ENCODE data around the gene DAW1.

DAW1 gene

DNA sequence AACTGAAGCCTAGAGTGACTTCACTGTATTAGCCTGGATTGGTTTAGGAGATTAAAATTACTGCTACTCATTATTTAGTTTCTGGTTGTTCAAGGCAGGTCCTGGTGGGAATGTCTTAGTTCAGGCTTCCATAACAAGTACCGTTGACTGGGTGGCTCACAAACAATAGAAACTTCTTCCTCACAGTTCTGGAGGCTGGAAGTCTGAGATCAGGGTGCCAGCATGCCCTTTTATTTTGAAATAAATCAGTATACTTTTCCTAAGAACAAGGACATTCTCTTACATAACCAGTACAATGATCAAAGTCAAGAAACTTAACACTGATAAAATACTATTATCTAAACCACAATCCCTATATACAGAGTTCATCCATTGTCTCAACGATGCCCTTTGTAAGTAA is 4.0 kb upstream of the DAW1 start:
- no peaks in the 10 kb centered on the region for H3K36me3 Mint-ChIP-seq (ENCODE audit: insufficient read depth)
- H3K27me3 Mint-ChIP-seq: peaks cover 8 to 11% of the 10 kb centered on the region in 2 donors
- no peak overlapping the region for H3K27ac Mint-ChIP-seq
- ATAC-seq (replicated peaks) (no peak), DNase-seq (no peak)
- no peaks in the 10 kb centered on the region for H3K4me1 Mint-ChIP-seq (ENCODE audit: low read depth in 2 of 2)
- H3K9me3 Mint-ChIP-seq: no peaks in the 10 kb centered on the region
- H3K4me3 Mint-ChIP-seq: no peak overlapping the region

DNA sequence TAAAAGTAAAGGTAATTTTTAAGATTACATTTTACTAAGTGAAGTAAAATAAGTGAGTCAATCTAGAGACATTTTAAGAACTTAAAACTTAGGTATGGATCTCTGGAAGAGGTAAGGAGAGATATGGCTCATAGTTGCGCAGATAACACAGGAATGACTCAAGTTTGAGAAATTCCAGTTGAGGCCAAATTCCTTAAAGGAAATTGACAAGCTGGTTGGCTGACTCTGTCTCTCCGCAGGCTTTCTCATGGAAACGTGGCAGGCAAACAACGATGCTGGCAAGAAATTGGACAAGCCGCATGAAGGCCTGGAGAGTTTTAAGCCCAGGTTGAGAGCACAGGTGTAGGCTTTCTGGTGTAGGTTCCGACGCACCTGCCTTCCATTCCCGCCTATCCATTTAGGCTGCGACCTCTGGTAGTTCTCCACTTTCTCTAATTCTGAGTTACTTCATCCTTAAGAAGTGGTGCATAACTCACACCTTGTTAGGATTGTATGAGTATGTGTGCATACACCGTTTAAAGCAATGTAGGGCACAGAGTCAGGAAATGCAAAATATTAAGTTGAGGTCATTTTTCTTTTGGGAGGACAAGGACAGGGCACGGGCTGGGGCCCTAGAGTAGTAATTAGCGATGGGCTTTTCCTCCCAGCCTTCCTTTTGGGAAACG is 589 bp upstream of the DAW1 start:
- Mint-ChIP-seq H3K27ac (peak overlapping the region in 1 of 2 donors; percentile 21), H3K4me3 (no peak overlapping the region), H3K36me3 (ENCODE audit: insufficient read depth) (no peaks in the 10 kb centered on the region), H3K9me3 (no peaks in the 10 kb centered on the region), H3K27me3 (peaks cover 27 to 32% of the 10 kb centered on the region in 2 donors), H3K4me1 (ENCODE audit: low read depth in 2 of 2) (no peaks in the 10 kb centered on the region)
- ATAC-seq (replicated peaks) (peak; percentile 26), DNase-seq (no peak)

DNA sequence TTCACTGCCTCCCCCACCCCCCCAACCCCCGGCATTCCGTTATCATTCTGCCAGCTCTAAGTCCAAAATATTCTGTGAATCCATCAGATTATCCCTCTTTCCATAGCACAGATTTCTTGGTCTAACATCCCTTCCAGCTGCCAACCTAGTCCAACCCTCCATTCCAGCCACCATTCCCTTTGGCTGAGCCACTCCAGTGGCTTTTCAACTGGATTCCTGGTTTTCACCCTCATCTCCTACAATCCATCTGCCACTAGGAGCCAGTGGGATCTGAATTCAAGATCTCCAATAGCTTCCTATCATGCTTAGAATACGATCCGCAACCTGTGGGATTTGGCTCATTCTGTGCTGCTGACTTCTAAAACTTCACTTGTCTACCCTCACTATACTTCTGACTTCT is 1.2 kb downstream of the DAW1 start:
- Mint-ChIP-seq H3K4me1 (ENCODE audit: low read depth in 2 of 2) (no peaks in the 10 kb centered on the region), H3K4me3 (peak overlapping the region in 1 of 2 donors; percentile 4), H3K27me3 (peaks cover 25 to 27% of the 10 kb centered on the region in 2 donors), H3K27ac (no peak overlapping the region), H3K36me3 (ENCODE audit: insufficient read depth) (no peaks in the 10 kb centered on the region), H3K9me3 (no peaks in the 10 kb centered on the region)
- DNase-seq (no peak), ATAC-seq (replicated peaks) (no peak)

DNA sequence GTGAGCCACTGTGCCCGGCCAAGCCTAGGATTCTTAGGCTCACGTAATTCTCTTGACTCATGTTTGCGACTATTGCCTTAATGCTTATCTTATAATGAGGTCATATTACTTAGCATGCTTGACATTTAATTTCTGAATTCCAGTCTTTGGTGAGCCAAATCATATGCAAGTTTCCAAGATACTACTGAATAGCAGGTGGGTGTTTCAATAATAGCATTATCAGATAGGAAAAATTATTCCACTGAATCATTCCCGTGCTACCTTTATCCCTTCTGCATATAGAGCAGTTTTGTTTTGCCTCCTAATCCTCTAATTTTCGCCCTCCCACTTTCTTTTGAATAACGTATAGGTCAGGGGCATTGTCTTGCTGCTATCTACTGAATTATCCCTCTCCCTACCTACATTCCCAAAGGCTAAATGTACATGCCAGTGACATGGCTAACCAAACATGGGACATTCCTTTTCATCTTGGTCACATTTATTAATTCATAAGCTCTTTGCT is 4.9 kb downstream of the DAW1 start:
- H3K9me3 Mint-ChIP-seq: no peaks in the 10 kb centered on the region
- no peak overlapping the region for H3K4me3 Mint-ChIP-seq
- DNase-seq: no peak
- no peak overlapping the region for H3K27ac Mint-ChIP-seq
- H3K27me3 Mint-ChIP-seq: peaks cover 21 to 25% of the 10 kb centered on the region in 2 donors
- H3K36me3 Mint-ChIP-seq (ENCODE audit: insufficient read depth): no peaks in the 10 kb centered on the region
- H3K4me1 Mint-ChIP-seq (ENCODE audit: low read depth in 2 of 2): no peaks in the 10 kb centered on the region
- ATAC-seq (replicated peaks): no peak

DNA sequence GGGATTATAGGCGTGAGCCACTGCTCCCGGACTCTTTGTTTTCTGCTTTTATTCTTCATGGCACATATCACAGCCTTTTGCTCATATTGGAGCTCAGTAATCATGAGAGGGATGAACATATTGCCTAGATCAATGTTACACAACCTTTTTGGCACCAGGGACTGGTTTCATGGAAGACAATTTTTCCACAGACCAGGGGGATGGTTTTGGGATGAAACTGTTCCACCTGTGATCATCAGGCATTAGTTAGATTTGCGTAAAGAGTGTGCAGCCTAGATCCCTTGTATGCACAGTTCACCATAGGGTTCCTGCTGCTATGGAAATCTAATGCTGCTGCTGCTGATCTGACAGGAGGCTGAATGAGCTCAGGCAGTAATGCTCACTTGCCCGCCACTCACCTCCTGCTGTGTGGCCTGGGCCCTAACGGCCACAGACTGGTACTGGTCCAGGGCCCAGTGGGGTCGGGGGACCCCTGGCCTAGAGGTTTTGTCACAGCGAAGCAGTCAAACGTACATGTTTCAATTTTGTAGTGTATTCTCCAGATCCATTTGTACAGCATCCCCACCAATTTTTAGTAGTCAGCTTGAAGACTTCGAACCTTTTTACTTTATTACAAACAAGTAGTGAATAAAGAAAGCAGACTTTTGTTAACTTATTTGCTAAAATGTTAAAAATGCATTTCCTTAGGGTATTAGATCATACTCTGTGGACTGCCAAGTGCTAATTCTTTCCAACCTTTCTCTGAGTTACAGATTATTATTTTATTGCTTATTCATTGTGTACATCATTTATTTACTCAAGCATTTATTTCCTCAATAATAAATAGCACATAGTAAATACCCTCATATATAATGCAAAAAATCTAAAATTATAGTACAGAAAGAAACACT is 6.2 kb downstream of the DAW1 start:
- Mint-ChIP-seq H3K4me1 (ENCODE audit: low read depth in 2 of 2) (no peaks in the 10 kb centered on the region), H3K27me3 (peaks cover 19 to 22% of the 10 kb centered on the region in 2 donors), H3K27ac (no peak overlapping the region), H3K36me3 (ENCODE audit: insufficient read depth) (no peaks in the 10 kb centered on the region), H3K9me3 (no peaks in the 10 kb centered on the region), H3K4me3 (no peak overlapping the region)
- ATAC-seq (replicated peaks): no peak
- DNase-seq: no peak

DNA sequence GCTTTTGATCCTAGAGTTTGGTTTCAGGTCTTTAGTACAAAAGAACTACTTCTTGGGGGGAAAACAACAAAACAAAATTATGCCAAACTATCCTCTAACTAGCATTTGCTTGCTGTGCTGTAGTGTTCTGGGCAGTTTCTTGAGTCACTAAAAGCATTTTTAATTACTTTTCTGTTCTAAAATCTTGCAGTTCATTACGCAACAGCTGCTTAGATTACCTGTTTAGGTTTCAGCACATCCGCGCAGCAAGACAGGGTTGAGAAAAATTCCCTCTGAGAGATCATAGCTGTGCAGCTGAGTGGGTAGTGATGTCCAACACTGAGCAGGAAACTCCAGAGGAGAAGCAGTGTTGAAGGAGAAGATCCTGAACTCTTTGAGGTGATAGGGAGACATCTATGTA is 9.0 kb downstream of the DAW1 start:
- Mint-ChIP-seq H3K27me3 (peaks cover 1 to 3% of the 10 kb centered on the region in 2 donors), H3K27ac (no peak overlapping the region), H3K36me3 (ENCODE audit: insufficient read depth) (no peaks in the 10 kb centered on the region), H3K9me3 (no peaks in the 10 kb centered on the region), H3K4me1 (ENCODE audit: low read depth in 2 of 2) (peaks cover 0 to 4% of the 10 kb centered on the region in 2 donors), H3K4me3 (no peak overlapping the region)
- no peak for ATAC-seq (replicated peaks)
- DNase-seq: no peak

DNA sequence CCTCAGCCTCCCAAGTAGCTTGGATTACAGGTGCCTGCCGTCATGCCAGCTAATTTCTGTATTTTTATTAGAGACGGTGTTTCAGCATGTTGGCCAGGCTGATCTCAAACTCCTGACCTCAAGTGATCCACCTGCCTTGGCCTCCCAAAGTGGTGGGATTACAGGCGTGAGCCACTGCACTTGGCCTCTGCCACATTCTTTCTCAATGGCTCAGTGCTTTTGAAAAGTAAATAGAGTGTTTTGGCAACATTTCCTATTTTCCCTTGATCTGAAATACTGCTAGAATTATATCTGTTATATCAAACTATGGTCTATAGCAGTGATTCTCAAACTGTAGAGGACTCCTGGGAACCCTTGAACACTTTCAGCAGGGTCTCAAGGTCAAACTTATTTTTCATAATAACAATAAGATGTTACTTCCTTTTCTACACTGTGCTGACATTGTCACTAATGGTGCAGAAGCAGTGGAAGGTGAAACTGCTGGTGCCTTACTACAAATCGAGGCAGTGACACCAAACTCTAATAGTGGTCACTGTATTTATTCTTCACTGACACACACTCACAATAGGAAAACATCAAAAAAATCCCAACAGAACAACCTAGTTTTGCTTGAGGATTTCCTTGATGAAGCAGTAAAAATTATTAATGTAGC is 10.6 kb downstream of the DAW1 start:
- DNase-seq (no peak), ATAC-seq (replicated peaks) (no peak)
- Mint-ChIP-seq H3K27me3 (no peaks in the 10 kb centered on the region), H3K4me1 (ENCODE audit: low read depth in 2 of 2) (peaks cover 0 to 4% of the 10 kb centered on the region in 2 donors), H3K9me3 (no peaks in the 10 kb centered on the region), H3K4me3 (no peak overlapping the region), H3K27ac (no peak overlapping the region), H3K36me3 (ENCODE audit: insufficient read depth) (no peaks in the 10 kb centered on the region)

DNA sequence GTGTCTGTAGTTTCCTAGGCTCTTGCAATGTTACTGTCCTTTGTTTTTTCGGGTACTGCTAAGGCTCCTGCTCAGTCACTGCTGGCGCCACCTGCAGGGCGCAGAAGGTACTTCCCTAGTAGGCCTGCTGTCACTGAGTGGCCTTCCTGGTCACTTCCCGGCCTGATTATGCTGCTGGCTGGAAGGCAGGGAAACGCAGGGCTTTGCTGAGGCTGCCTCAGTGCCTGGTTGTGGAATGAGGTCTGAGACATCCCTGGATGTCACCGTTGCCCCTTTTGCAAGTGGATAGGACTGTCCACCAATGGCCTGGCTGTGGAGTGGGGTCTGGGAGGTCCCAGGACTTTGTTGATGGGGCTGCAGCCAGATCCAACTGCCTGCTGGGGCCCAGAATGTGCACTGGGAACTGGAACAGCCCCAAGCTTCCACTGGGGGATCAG is 13.1 kb downstream of the DAW1 start:
- Mint-ChIP-seq H3K4me1 (ENCODE audit: low read depth in 2 of 2) (peaks cover 0 to 4% of the 10 kb centered on the region in 2 donors), H3K9me3 (no peaks in the 10 kb centered on the region), H3K36me3 (ENCODE audit: insufficient read depth) (no peaks in the 10 kb centered on the region), H3K4me3 (no peak overlapping the region), H3K27me3 (no peaks in the 10 kb centered on the region), H3K27ac (no peak overlapping the region)
- peak; percentile 80 for ATAC-seq (replicated peaks)
- peak; percentile 29 to 46 (median 46) for DNase-seq

DNA sequence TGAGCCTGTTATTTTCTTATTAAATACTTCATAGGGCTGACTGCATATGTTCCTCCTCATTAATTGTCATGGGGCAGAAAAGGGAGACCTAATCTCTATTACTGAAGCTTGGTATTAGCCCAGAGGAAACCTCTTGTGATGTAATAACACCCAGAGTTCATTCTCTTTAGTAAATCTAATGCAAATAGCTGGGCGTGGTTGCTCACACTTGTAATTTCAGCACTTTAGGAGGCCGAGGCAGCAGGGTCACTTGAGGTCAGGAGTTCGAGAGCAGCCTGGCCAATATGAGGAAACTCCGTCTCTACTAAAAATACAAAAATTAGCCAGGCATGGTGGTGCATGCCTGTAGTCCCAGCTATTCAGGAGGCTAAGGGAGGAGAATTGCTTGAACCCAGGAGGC is 14.7 kb downstream of the DAW1 start:
- DNase-seq (no peak), ATAC-seq (replicated peaks) (no peak)
- H3K27ac Mint-ChIP-seq: no peak overlapping the region
- no peak overlapping the region for H3K4me3 Mint-ChIP-seq
- no peaks in the 10 kb centered on the region for H3K9me3 Mint-ChIP-seq
- H3K27me3 Mint-ChIP-seq: no peaks in the 10 kb centered on the region
- peaks cover 0 to 4% of the 10 kb centered on the region in 2 donors for H3K4me1 Mint-ChIP-seq (ENCODE audit: low read depth in 2 of 2)
- H3K36me3 Mint-ChIP-seq (ENCODE audit: insufficient read depth): no peaks in the 10 kb centered on the region

DNA sequence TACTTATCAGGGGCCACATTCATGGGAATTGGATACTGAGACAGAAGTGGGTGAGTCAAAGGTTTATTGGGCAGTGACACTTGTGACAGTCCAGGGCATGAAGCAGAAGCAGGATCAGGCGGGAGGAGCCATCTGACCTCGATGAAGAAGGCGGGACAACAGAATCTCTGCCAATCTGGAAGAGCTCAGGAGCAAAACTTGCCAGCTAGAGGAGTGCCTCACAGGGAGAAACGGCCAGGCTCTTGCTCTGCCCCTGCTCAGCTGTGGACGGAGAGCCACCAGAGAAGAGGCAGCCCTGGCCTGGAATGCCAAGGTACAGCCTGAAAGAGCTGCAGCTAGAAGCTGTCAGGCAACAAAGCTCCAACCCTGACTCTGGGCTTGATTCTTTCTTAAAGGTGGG is 16.9 kb downstream of the DAW1 start:
- ATAC-seq (replicated peaks) (no peak), DNase-seq (no peak)
- H3K27me3 Mint-ChIP-seq: peaks cover 0 to under 1% of the 10 kb centered on the region in 2 donors
- H3K27ac Mint-ChIP-seq: no peak overlapping the region
- no peak overlapping the region for H3K4me3 Mint-ChIP-seq
- no peaks in the 10 kb centered on the region for H3K9me3 Mint-ChIP-seq
- H3K4me1 Mint-ChIP-seq (ENCODE audit: low read depth in 2 of 2): peaks cover 0 to 4% of the 10 kb centered on the region in 2 donors
- no peaks in the 10 kb centered on the region for H3K36me3 Mint-ChIP-seq (ENCODE audit: insufficient read depth)

DNA sequence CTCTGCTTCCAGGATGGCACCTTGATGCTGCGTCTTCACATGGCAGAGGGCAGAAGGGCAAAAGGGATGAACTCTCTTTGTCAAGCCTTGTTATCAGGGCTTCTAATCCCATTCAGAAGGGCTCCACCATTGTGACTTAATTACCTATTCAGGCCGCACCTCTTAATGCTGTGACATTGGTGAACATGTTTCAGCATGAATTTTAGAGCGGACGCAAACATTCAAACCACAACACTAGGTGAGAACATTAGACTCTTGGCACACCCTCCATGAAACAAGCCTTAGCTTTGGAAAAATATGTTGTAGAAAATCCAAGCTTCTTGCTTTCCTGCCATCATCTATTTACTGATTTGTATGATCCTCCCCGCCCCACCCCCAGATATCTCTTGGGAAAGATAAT is 17.9 kb downstream of the DAW1 start:
- no peak overlapping the region for H3K27ac Mint-ChIP-seq
- ATAC-seq (replicated peaks): no peak
- H3K27me3 Mint-ChIP-seq: peaks cover 0 to 11% of the 10 kb centered on the region in 2 donors
- no peaks in the 10 kb centered on the region for H3K9me3 Mint-ChIP-seq
- H3K36me3 Mint-ChIP-seq (ENCODE audit: insufficient read depth): no peaks in the 10 kb centered on the region
- DNase-seq: no peak
- H3K4me1 Mint-ChIP-seq (ENCODE audit: low read depth in 2 of 2): peaks cover 0 to 2% of the 10 kb centered on the region in 2 donors
- H3K4me3 Mint-ChIP-seq: no peak overlapping the region

DNA sequence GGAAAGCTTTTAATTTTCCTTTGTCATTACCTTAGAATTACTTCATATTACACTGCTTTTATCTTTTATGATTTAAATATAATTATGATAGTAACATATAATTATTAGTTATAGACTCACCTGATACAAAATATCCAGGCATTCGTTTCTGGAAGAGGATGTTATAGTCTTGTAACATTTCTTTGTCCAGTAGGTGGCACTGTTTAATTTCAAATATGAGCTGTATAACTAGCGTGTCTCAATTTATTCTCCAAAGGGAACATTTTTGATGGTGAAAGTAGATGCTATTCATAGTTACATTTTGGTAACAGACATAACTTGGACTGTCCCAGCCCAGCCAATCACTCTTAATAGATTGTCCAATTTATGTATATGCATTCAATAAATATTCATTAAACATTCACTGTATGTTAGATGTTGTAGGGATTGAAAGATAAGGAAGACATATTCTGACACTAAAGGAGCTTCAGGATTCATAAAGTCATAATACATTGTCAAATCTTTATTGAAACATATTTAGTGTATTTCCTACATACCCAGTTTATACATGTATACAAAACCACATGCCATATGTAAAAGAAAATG is 19.2 kb downstream of the DAW1 start:
- Mint-ChIP-seq H3K4me3 (no peak overlapping the region), H3K36me3 (ENCODE audit: insufficient read depth) (no peaks in the 10 kb centered on the region), H3K27ac (no peak overlapping the region), H3K9me3 (no peaks in the 10 kb centered on the region), H3K4me1 (ENCODE audit: low read depth in 2 of 2) (no peaks in the 10 kb centered on the region), H3K27me3 (peaks cover 0 to 18% of the 10 kb centered on the region in 2 donors)
- DNase-seq: no peak
- ATAC-seq (replicated peaks): peak; percentile 56

DNA sequence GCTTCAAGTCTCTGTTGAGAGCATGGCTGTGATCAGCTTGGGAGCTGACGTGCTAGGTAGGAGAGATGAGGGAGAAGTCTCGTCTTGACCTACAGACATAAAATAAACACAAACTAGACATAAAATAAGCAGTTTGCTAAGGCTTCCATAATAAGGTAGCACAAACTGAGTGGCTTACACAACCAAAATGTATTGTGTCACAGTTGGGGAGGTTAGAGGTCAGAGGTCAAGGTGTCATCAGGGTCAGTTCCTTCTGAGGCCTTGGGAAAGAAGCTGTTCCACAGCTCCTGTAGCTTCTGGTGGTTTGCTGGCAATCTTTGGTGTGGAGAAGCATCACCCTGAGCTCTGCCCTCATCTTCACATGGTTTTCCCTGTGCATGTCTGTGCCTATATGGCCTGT is 20.2 kb downstream of the DAW1 start:
- no peaks in the 10 kb centered on the region for H3K36me3 Mint-ChIP-seq (ENCODE audit: insufficient read depth)
- ATAC-seq (replicated peaks) (no peak), DNase-seq (no peak)
- H3K9me3 Mint-ChIP-seq: no peaks in the 10 kb centered on the region
- H3K4me3 Mint-ChIP-seq: no peak overlapping the region
- H3K27me3 Mint-ChIP-seq: peaks cover 0 to 18% of the 10 kb centered on the region in 2 donors
- H3K27ac Mint-ChIP-seq: no peak overlapping the region
- no peaks in the 10 kb centered on the region for H3K4me1 Mint-ChIP-seq (ENCODE audit: low read depth in 2 of 2)

All from effector memory CD8-positive, alpha-beta T cell (primary cell).